ENCODE data around the gene PSMB7.

- TF ChIP-seq ZNF274 (IDR thresholded peaks at IDR 0.05; ENCODE audit: low read depth, low read length) = no peak
- no peak for TF ChIP-seq YY1 (IDR thresholded peaks at IDR 0.05; ENCODE audit: insufficient read depth, insufficient read length)
Measured at GRCh38 chr9:124394596-124394995, 20.6 kb downstream of the PSMB7 start.
